HG02981 (cell line): ENCODE measurements around the gene ZBTB48.

ENCODE experiments used
- ATAC-seq: cut with Tn5 transposase; IDR thresholded peaks from one replicate; pipeline ENCODE4 v1.9.1; 2021; ENCODE audit warnings: mild to moderate bottlenecking, moderate library complexity; ENCODE audit not compliant: unreplicated experiment

Gene ZBTB48

GRCh38 chr1:6572653-6573383 is 7.0 kb upstream of the ZBTB48 start:
- no peak for ATAC-seq

GRCh38 chr1:6574025-6574620 is 5.7 kb upstream of the ZBTB48 start:
- no peak for ATAC-seq

GRCh38 chr1:6574818-6575217 is 5.0 kb upstream of the ZBTB48 start:
- ATAC-seq: no peak

- ATAC-seq: no peak
Observed at GRCh38 chr1:6577831-6578525, 1.8 kb upstream of the ZBTB48 start.

- no peak for ATAC-seq
Observed at GRCh38 chr1:6578624-6579373, 995 bp upstream of the ZBTB48 start.

- ATAC-seq: peak; percentile 21
Observed at GRCh38 chr1:6580119-6580592, 362 bp downstream of the ZBTB48 start.

- ATAC-seq: no peak
Observed at GRCh38 chr1:6580593-6581409, 1.0 kb downstream of the ZBTB48 start.

- no peak for ATAC-seq
Observed at GRCh38 chr1:6581561-6582305, 1.9 kb downstream of the ZBTB48 start.

GRCh38 chr1:6582370-6582769 is 2.6 kb downstream of the ZBTB48 start:
- no peak for ATAC-seq

GRCh38 chr1:6584126-6585080 is 4.6 kb downstream of the ZBTB48 start:
- no peak for ATAC-seq

GRCh38 chr1:6585081-6585722 is 5.4 kb downstream of the ZBTB48 start:
- no peak for ATAC-seq

- ATAC-seq: no peak
Observed at GRCh38 chr1:6585841-6586240, 6.0 kb downstream of the ZBTB48 start.

- ATAC-seq: no peak
Observed at GRCh38 chr1:6586404-6586816, 6.6 kb downstream of the ZBTB48 start.

GRCh38 chr1:6587261-6588005 is 7.6 kb downstream of the ZBTB48 start:
- no peak for ATAC-seq

- no peak for ATAC-seq
Observed at GRCh38 chr1:6588128-6588892, 8.5 kb downstream of the ZBTB48 start.

GRCh38 chr1:6588893-6589520 is 9.2 kb downstream of the ZBTB48 start:
- ATAC-seq: no peak
